Chondrocyte (in vitro differentiated cells): Measurements from ENCODE around the gene KIF19. TPM values are rescaled to one million over a fixed set of nuclear protein-coding genes. Genes with fewer than 3 reads are reported as not detected.

ENCODE experiments used
- DNase-seq: peaks from one replicate; pipeline ENCODE4 v3.0.0; 2021; ENCODE audit warnings: mixed read lengths, low spot score
- H3K27ac Mint-ChIP-seq: one replicate; pipeline ENCODE4 v1.8.0; 2021; ENCODE audit warnings: mild to moderate bottlenecking, moderate library complexity, mixed read lengths; ENCODE audit not compliant: unreplicated experiment
- H3K27me3 Mint-ChIP-seq: 2 replicates; pipeline ENCODE4 v1.8.0; 2021; ENCODE audit warnings: low read depth, mixed read lengths
- H3K36me3 Mint-ChIP-seq: 2 replicates; pipeline ENCODE4 v1.8.0; 2021; ENCODE audit warnings: low read depth, mixed read lengths
- H3K4me1 Mint-ChIP-seq: 2 replicates; pipeline ENCODE4 v1.8.0; 2021; ENCODE audit warnings: low read depth, mild to moderate bottlenecking, mixed read lengths
- H3K4me3 Mint-ChIP-seq: one replicate; pipeline ENCODE4 v1.8.0; 2021; ENCODE audit warnings: mild to moderate bottlenecking, moderate library complexity, mixed read lengths; ENCODE audit not compliant: unreplicated experiment
- H3K9me3 Mint-ChIP-seq: 2 replicates; pipeline ENCODE4 v1.8.0; 2021; ENCODE audit warnings: low read depth, mixed read lengths
- CTCF ChIP-seq: fragments of 200-600 bp; sonication (generic); IDR thresholded peaks from 2 replicates; pipeline ENCODE4 v1.5.0; 2021; ENCODE audit warnings: antibody characterized with exemption, mild to moderate bottlenecking, moderate library complexity
- total RNA-seq: library from RNA; stranded (reverse); gene quantifications from 3 replicates; pipeline ENCODE4 v1.2.1, GENCODE V29; 2021

Gene KIF19
- total RNA-seq, 1 donor from 2014 or later = not detected

- H3K36me3 Mint-ChIP-seq = no peaks in the 10 kb centered on the region
- no peaks in the 10 kb centered on the region for H3K4me1 Mint-ChIP-seq
- H3K27me3 Mint-ChIP-seq = peaks cover 30% of the 10 kb centered on the region
- H3K27ac Mint-ChIP-seq = no peak overlapping the region
- H3K4me3 Mint-ChIP-seq = no peak overlapping the region
- DNase-seq = no peak
- TF ChIP-seq CTCF = no peak
- no peaks in the 10 kb centered on the region for H3K9me3 Mint-ChIP-seq
Measured at GRCh38 chr17:74318391-74318790, 7.6 kb upstream of the KIF19 start.

- H3K36me3 Mint-ChIP-seq = no peaks in the 10 kb centered on the region
- H3K27me3 Mint-ChIP-seq = peaks cover 51% of the 10 kb centered on the region
- no peak overlapping the region for H3K4me3 Mint-ChIP-seq
- no peak for DNase-seq
- no peak for TF ChIP-seq CTCF
- H3K4me1 Mint-ChIP-seq = peaks cover 5% of the 10 kb centered on the region
- no peak overlapping the region for H3K27ac Mint-ChIP-seq
- no peaks in the 10 kb centered on the region for H3K9me3 Mint-ChIP-seq
Measured at GRCh38 chr17:74324521-74324920, 1.5 kb upstream of the KIF19 start.

- H3K9me3 Mint-ChIP-seq = no peaks in the 10 kb centered on the region
- TF ChIP-seq CTCF = no peak
- H3K27ac Mint-ChIP-seq = no peak overlapping the region
- DNase-seq = no peak
- peak overlapping the region; percentile 16 for H3K4me3 Mint-ChIP-seq
- H3K36me3 Mint-ChIP-seq = no peaks in the 10 kb centered on the region
- peaks cover 53% of the 10 kb centered on the region for H3K27me3 Mint-ChIP-seq
- peaks cover 5% of the 10 kb centered on the region for H3K4me1 Mint-ChIP-seq
Measured at GRCh38 chr17:74325376-74325742, 667 bp upstream of the KIF19 start.

- Mint-ChIP-seq H3K4me3 (peak overlapping the region; percentile 46), H3K9me3 (no peaks in the 10 kb centered on the region), H3K4me1 (peaks cover 5% of the 10 kb centered on the region), H3K36me3 (no peaks in the 10 kb centered on the region), H3K27me3 (peaks cover 54% of the 10 kb centered on the region), H3K27ac (no peak overlapping the region)
- no peak for DNase-seq
- no peak for TF ChIP-seq CTCF
Measured at GRCh38 chr17:74326506-74326905, 480 bp downstream of the KIF19 start.

GRCh38 chr17:74328487-74328886, 2.5 kb downstream of the KIF19 start:
- H3K9me3 Mint-ChIP-seq = no peaks in the 10 kb centered on the region
- no peaks in the 10 kb centered on the region for H3K36me3 Mint-ChIP-seq

More at GRCh38 chr17:74328487-74328886, 2.5 kb downstream of the KIF19 start:
- Mint-ChIP-seq H3K4me3 (no peak overlapping the region), H3K4me1 (peaks cover 5% of the 10 kb centered on the region), H3K27ac (no peak overlapping the region), H3K27me3 (peaks cover 41% of the 10 kb centered on the region)
- no peak for TF ChIP-seq CTCF
- no peak for DNase-seq
